Right lobe of liver (tissue), 4 donors: Measurements from ENCODE around the gene ZFR.

ENCODE experiments used
- POLR2A ChIP-seq: fragments of 450-650 bp; IDR thresholded peaks from one replicate; pipeline ENCODE4 v1.6.1; 2017; ENCODE audit warnings: antibody characterized with exemption, mild to moderate bottlenecking
- TF ChIP-seq, protein P1 (sequence below), 4 donors: fragments of 200-600 bp in 3 of 4; fragments of 450-650 bp in 1 of 4; IDR thresholded peaks; one replicate each; pipeline versions ENCODE4 v1.5.1 to v1.8.0; 2016 to 2022; ENCODE audit warnings: antibody characterized with exemption in 4 of 4, mild to moderate bottlenecking in 2 of 4
- donor health status: DM: no; HTN: no; CAD: no.
- donor health status: DM: no; HTN: no; CAD: no.
- donor health status: DM: no; HTN: yes; CAD: no.

DNA sequence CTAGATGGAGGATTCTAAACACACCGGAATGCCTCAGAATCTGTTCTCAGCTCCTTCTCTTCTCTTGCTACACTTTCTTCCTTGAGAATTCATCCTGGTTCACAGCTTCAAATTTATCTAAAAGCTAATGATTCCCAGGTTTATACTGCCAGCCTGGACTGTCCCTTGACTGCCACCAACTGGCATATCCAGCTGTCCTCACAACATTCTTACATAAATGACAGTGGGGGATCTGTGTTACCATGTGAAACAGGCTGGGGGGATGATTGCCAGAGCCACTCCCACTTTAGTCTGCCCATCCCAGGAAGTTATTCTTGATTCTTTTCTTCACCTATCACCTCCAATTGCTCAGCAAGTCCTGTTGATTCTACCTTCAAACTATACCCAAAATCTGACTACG is 27.2 kb upstream of the ZFR start:
- TF ChIP-seq, protein P1, sequence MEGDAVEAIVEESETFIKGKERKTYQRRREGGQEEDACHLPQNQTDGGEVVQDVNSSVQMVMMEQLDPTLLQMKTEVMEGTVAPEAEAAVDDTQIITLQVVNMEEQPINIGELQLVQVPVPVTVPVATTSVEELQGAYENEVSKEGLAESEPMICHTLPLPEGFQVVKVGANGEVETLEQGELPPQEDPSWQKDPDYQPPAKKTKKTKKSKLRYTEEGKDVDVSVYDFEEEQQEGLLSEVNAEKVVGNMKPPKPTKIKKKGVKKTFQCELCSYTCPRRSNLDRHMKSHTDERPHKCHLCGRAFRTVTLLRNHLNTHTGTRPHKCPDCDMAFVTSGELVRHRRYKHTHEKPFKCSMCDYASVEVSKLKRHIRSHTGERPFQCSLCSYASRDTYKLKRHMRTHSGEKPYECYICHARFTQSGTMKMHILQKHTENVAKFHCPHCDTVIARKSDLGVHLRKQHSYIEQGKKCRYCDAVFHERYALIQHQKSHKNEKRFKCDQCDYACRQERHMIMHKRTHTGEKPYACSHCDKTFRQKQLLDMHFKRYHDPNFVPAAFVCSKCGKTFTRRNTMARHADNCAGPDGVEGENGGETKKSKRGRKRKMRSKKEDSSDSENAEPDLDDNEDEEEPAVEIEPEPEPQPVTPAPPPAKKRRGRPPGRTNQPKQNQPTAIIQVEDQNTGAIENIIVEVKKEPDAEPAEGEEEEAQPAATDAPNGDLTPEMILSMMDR (IDR thresholded peaks at IDR 0.05), result peak; percentile 23 to 45 (median 30)
- no peak for TF ChIP-seq POLR2A
